ENCODE measurements around the gene CEP112.

Gene CEP112

GRCh38 chr17:65913326-65913850, 278.5 kb downstream of the CEP112 start:
- Mint-ChIP-seq H3K9me3 (peaks cover 44% of the 10 kb centered on the region), H3K36me3 (ENCODE audit: low read depth) (no peaks in the 10 kb centered on the region), H3K4me1 (ENCODE audit: low read depth) (peaks cover 18% of the 10 kb centered on the region), H3K27me3 (no peaks in the 10 kb centered on the region), H3K4me3 (no peak overlapping the region), H3K27ac (no peak overlapping the region)
- DNase-seq: no peak

GRCh38 chr17:65910836-65911235, 281.1 kb downstream of the CEP112 start:
- Mint-ChIP-seq H3K27ac (no peak overlapping the region), H3K27me3 (no peaks in the 10 kb centered on the region), H3K36me3 (ENCODE audit: low read depth) (no peaks in the 10 kb centered on the region), H3K4me1 (ENCODE audit: low read depth) (peaks cover 15% of the 10 kb centered on the region), H3K4me3 (no peak overlapping the region), H3K9me3 (peaks cover 44% of the 10 kb centered on the region)
- no peak for DNase-seq

GRCh38 chr17:65902831-65903522, 289.0 kb downstream of the CEP112 start:
- Mint-ChIP-seq H3K36me3 (ENCODE audit: low read depth) (no peaks in the 10 kb centered on the region), H3K27ac (no peak overlapping the region), H3K4me3 (no peak overlapping the region), H3K9me3 (peaks cover 3% of the 10 kb centered on the region), H3K4me1 (ENCODE audit: low read depth) (no peaks in the 10 kb centered on the region), H3K27me3 (no peaks in the 10 kb centered on the region)
- no peak for DNase-seq

GRCh38 chr17:65902155-65902554, 289.8 kb downstream of the CEP112 start:
- no peak for DNase-seq
- Mint-ChIP-seq H3K4me3 (no peak overlapping the region), H3K9me3 (peaks cover 3% of the 10 kb centered on the region), H3K27ac (no peak overlapping the region), H3K36me3 (ENCODE audit: low read depth) (no peaks in the 10 kb centered on the region), H3K27me3 (no peaks in the 10 kb centered on the region), H3K4me1 (ENCODE audit: low read depth) (no peaks in the 10 kb centered on the region)

- no peak overlapping the region for H3K27ac Mint-ChIP-seq
- no peaks in the 10 kb centered on the region for H3K27me3 Mint-ChIP-seq
- H3K4me1 Mint-ChIP-seq (ENCODE audit: low read depth): no peaks in the 10 kb centered on the region
- H3K9me3 Mint-ChIP-seq: peaks cover 3% of the 10 kb centered on the region
- DNase-seq: no peak
- H3K4me3 Mint-ChIP-seq: no peak overlapping the region
- H3K36me3 Mint-ChIP-seq (ENCODE audit: low read depth): no peaks in the 10 kb centered on the region
Measured at GRCh38 chr17:65901394-65901793, 290.5 kb downstream of the CEP112 start.

GRCh38 chr17:65900216-65900615, 291.7 kb downstream of the CEP112 start:
- Mint-ChIP-seq H3K27ac (no peak overlapping the region), H3K9me3 (no peaks in the 10 kb centered on the region), H3K36me3 (ENCODE audit: low read depth) (no peaks in the 10 kb centered on the region), H3K4me1 (ENCODE audit: low read depth) (no peaks in the 10 kb centered on the region), H3K4me3 (no peak overlapping the region), H3K27me3 (no peaks in the 10 kb centered on the region)
- DNase-seq: no peak

GRCh38 chr17:65898651-65899050, 293.3 kb downstream of the CEP112 start:
- H3K4me3 Mint-ChIP-seq: no peak overlapping the region
- H3K27ac Mint-ChIP-seq: no peak overlapping the region
- no peaks in the 10 kb centered on the region for H3K4me1 Mint-ChIP-seq (ENCODE audit: low read depth)
- no peak for DNase-seq
- no peaks in the 10 kb centered on the region for H3K36me3 Mint-ChIP-seq (ENCODE audit: low read depth)
- no peaks in the 10 kb centered on the region for H3K27me3 Mint-ChIP-seq
- H3K9me3 Mint-ChIP-seq: no peaks in the 10 kb centered on the region

- no peak for DNase-seq
- no peak overlapping the region for H3K4me3 Mint-ChIP-seq
- H3K4me1 Mint-ChIP-seq (ENCODE audit: low read depth): peaks cover 2% of the 10 kb centered on the region
- no peaks in the 10 kb centered on the region for H3K36me3 Mint-ChIP-seq (ENCODE audit: low read depth)
- H3K27me3 Mint-ChIP-seq: no peaks in the 10 kb centered on the region
- no peak overlapping the region for H3K27ac Mint-ChIP-seq
- no peaks in the 10 kb centered on the region for H3K9me3 Mint-ChIP-seq
Measured at GRCh38 chr17:65896889-65897288, 295.0 kb downstream of the CEP112 start.

GRCh38 chr17:65895969-65896368, 296.0 kb downstream of the CEP112 start:
- Mint-ChIP-seq H3K4me1 (ENCODE audit: low read depth) (peaks cover 2% of the 10 kb centered on the region), H3K27me3 (no peaks in the 10 kb centered on the region), H3K4me3 (no peak overlapping the region), H3K36me3 (ENCODE audit: low read depth) (no peaks in the 10 kb centered on the region), H3K27ac (no peak overlapping the region), H3K9me3 (no peaks in the 10 kb centered on the region)
- no peak for DNase-seq

GRCh38 chr17:65893692-65894279, 298.1 kb downstream of the CEP112 start:
- Mint-ChIP-seq H3K9me3 (no peaks in the 10 kb centered on the region), H3K4me1 (ENCODE audit: low read depth) (peaks cover 2% of the 10 kb centered on the region), H3K36me3 (ENCODE audit: low read depth) (no peaks in the 10 kb centered on the region), H3K27me3 (no peaks in the 10 kb centered on the region), H3K27ac (no peak overlapping the region), H3K4me3 (no peak overlapping the region)
- no peak for DNase-seq

GRCh38 chr17:65892912-65893377, 299.0 kb downstream of the CEP112 start:
- no peaks in the 10 kb centered on the region for H3K9me3 Mint-ChIP-seq
- no peaks in the 10 kb centered on the region for H3K27me3 Mint-ChIP-seq
- no peak overlapping the region for H3K4me3 Mint-ChIP-seq
- peaks cover 2% of the 10 kb centered on the region for H3K4me1 Mint-ChIP-seq (ENCODE audit: low read depth)
- H3K36me3 Mint-ChIP-seq (ENCODE audit: low read depth): no peaks in the 10 kb centered on the region
- DNase-seq: no peak
- H3K27ac Mint-ChIP-seq: no peak overlapping the region

GRCh38 chr17:65891231-65891735, 300.6 kb downstream of the CEP112 start:
- Mint-ChIP-seq H3K4me3 (no peak overlapping the region), H3K4me1 (ENCODE audit: low read depth) (peaks cover 2% of the 10 kb centered on the region), H3K36me3 (ENCODE audit: low read depth) (no peaks in the 10 kb centered on the region), H3K9me3 (no peaks in the 10 kb centered on the region), H3K27ac (no peak overlapping the region), H3K27me3 (no peaks in the 10 kb centered on the region)
- no peak for DNase-seq

- peaks cover 2% of the 10 kb centered on the region for H3K4me1 Mint-ChIP-seq (ENCODE audit: low read depth)
- no peaks in the 10 kb centered on the region for H3K36me3 Mint-ChIP-seq (ENCODE audit: low read depth)
- DNase-seq: no peak
- H3K27ac Mint-ChIP-seq: no peak overlapping the region
- no peaks in the 10 kb centered on the region for H3K9me3 Mint-ChIP-seq
- H3K4me3 Mint-ChIP-seq: no peak overlapping the region
- H3K27me3 Mint-ChIP-seq: no peaks in the 10 kb centered on the region
Measured at GRCh38 chr17:65888649-65889048, 303.3 kb downstream of the CEP112 start.

GRCh38 chr17:65886315-65887245, 305.4 kb downstream of the CEP112 start:
- Mint-ChIP-seq H3K27me3 (no peaks in the 10 kb centered on the region), H3K4me1 (ENCODE audit: low read depth) (no peaks in the 10 kb centered on the region)
- DNase-seq: no peak

More at GRCh38 chr17:65886315-65887245, 305.4 kb downstream of the CEP112 start:
- Mint-ChIP-seq H3K9me3 (no peaks in the 10 kb centered on the region), H3K27ac (no peak overlapping the region), H3K36me3 (ENCODE audit: low read depth) (no peaks in the 10 kb centered on the region), H3K4me3 (no peak overlapping the region)

Measured in activated T-cell treated with anti-CD3 and anti-CD28 coated beads, Interleukin-2, amount 50 U/mL, for 24 hours (primary cell).